ACC112 (cell line): ENCODE results near the gene NOC3L.

Experiments used
- H2AFZ ChIP-seq: fragments of 200-600 bp; sonication (generic); one replicate; pipeline ENCODE4 v1.6.0; 2017; ENCODE audit warnings: antibody characterized with exemption, low read length; ENCODE audit not compliant: unreplicated experiment
- H3K27ac ChIP-seq: fragments of 200-600 bp; sonication (generic); 2 replicates; pipeline ENCODE4 v1.5.1; 2014; ENCODE audit warnings: low read depth, mild to moderate bottlenecking, antibody characterized with exemption, low read length, moderate library complexity
- H3K27me3 ChIP-seq: fragments of 200-600 bp; sonication (generic); 2 replicates; pipeline ENCODE4 v1.6.1; 2014; ENCODE audit warnings: mild to moderate bottlenecking, antibody characterized with exemption, low read length, moderate library complexity, mixed read lengths; ENCODE audit not compliant: insufficient read depth
- H3K36me3 ChIP-seq: fragments of 200-600 bp; sonication (generic); 2 replicates; pipeline ENCODE4 v1.6.1; 2016; ENCODE audit warnings: mild to moderate bottlenecking, antibody characterized with exemption, low read length, moderate library complexity, mixed read lengths; ENCODE audit not compliant: insufficient read depth
- H3K4me1 ChIP-seq: fragments of 200-600 bp; sonication (generic); one replicate; pipeline ENCODE4 v1.6.1; 2016; ENCODE audit warnings: low read length, mixed read lengths; ENCODE audit not compliant: insufficient read depth, unreplicated experiment, control insufficient read depth
- H3K4me3 ChIP-seq: fragments of 200-600 bp; sonication (generic); 2 replicates; pipeline ENCODE4 v1.5.1; 2014; ENCODE audit warnings: mild to moderate bottlenecking, low read depth, low read length
- H3K79me2 ChIP-seq: fragments of 200-600 bp; sonication (generic); one replicate; pipeline ENCODE4 v1.6.0; 2016; ENCODE audit warnings: low read length; ENCODE audit not compliant: control insufficient read depth, unreplicated experiment, insufficient read depth

Gene NOC3L

GRCh38 chr10:94333051-94333450, 29.7 kb downstream of the NOC3L start:
- H3K27me3 ChIP-seq: no peaks in the 10 kb centered on the region
- H3K27ac ChIP-seq: no peak overlapping the region
- H2AFZ ChIP-seq: no peak overlapping the region
- H3K36me3 ChIP-seq: peaks cover 52% of the 10 kb centered on the region
- peaks cover 1% of the 10 kb centered on the region for H3K4me1 ChIP-seq
- H3K79me2 ChIP-seq: no peaks in the 10 kb centered on the region
- no peak overlapping the region for H3K4me3 ChIP-seq

DNA sequence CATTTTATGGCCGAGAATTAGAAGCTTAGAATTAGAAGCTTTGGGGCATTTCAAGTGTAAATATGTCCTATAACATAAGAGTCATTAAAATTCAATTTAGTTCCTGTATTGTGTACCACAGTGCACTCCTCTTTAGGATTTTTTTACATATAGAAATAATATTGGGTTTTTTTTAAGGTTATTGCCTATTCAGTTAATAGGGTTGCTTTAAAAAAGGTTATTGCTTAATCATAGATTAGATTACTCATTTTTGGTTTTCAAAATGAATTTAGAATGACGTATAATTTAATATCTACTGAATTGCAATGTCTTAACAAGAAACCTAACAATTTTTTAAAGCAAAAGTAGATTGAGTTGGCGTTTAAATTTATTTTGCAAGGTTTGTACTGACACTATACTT, 34.1 kb downstream of the NOC3L start:
- peaks cover 7% of the 10 kb centered on the region for H3K4me1 ChIP-seq
- no peak overlapping the region for H3K27ac ChIP-seq
- H3K4me3 ChIP-seq: no peak overlapping the region
- H2AFZ ChIP-seq: no peak overlapping the region
- H3K27me3 ChIP-seq: no peaks in the 10 kb centered on the region
- no peaks in the 10 kb centered on the region for H3K79me2 ChIP-seq
- H3K36me3 ChIP-seq: peaks cover 39% of the 10 kb centered on the region

DNA sequence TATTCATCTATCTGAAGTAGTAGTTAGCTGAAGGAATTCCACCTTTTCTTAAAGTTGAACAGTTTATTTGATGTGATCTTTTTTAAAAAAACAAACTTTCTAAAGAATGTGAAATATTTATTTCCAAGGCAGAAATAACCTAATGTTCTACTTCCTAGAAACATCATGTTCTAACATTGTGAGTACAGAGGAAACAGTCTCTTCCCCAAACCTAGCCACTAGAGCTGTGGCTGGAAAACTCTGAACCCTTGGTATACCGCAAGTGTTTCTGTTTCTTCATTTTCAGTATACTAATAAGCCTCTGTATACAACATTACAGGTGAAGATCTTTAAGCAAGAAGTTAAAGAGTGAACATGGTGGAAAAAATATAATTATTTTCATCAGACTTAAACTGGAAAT, 35.1 kb downstream of the NOC3L start:
- H3K4me1 ChIP-seq: peaks cover 7% of the 10 kb centered on the region
- H3K4me3 ChIP-seq: no peak overlapping the region
- no peak overlapping the region for H2AFZ ChIP-seq
- no peaks in the 10 kb centered on the region for H3K27me3 ChIP-seq
- peak overlapping the region; percentile 29 for H3K27ac ChIP-seq
- peaks cover 40% of the 10 kb centered on the region for H3K36me3 ChIP-seq
- no peaks in the 10 kb centered on the region for H3K79me2 ChIP-seq

DNA sequence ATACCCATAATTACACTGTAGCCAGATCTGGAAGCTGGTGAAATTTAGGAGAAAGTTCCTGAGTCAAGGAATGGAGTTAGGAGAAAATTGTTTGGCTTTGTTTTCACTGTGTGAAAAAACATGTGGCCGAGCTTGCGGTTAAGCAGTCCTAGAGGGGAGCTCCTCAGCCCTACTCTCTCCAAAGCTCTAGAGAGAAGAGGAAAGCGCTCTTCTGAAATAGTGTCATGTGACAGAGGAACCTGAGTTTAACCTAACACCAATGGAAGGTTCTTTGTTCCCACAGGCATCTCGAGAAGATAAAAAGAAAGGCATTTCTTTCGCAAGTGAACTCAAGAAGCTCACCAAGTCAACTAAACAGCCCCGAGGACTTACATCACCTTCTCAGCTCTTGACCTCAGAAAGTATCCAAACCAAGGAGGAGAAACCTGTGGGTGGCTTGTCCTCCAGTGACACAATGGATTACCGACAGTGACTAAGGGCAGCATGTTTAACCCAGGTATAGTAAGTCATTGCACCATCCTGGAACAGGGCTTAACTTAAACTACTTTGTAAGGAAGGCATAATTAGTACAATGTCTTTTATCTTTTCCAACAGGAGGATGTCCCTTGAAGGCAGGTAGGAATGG, 38.0 kb downstream of the NOC3L start:
- H3K27me3 ChIP-seq: no peaks in the 10 kb centered on the region
- no peaks in the 10 kb centered on the region for H3K79me2 ChIP-seq
- no peak overlapping the region for H3K27ac ChIP-seq
- no peak overlapping the region for H2AFZ ChIP-seq
- H3K4me3 ChIP-seq: no peak overlapping the region
- peaks cover 7% of the 10 kb centered on the region for H3K4me1 ChIP-seq
- peaks cover 31% of the 10 kb centered on the region for H3K36me3 ChIP-seq

GRCh38 chr10:94320285-94320914, 42.3 kb downstream of the NOC3L start:
- no peaks in the 10 kb centered on the region for H3K27me3 ChIP-seq
- H3K36me3 ChIP-seq: peaks cover 14% of the 10 kb centered on the region; the same call in 1 of the 2 replicates
- H2AFZ ChIP-seq: no peak overlapping the region
- H3K4me3 ChIP-seq: no peak overlapping the region
- H3K4me1 ChIP-seq: peaks cover 12% of the 10 kb centered on the region
- H3K79me2 ChIP-seq: no peaks in the 10 kb centered on the region
- H3K27ac ChIP-seq: no peak overlapping the region

GRCh38 chr10:94316560-94316959, 46.2 kb downstream of the NOC3L start:
- Histone ChIP-seq H3K4me1 (peaks cover 12% of the 10 kb centered on the region), H3K27ac (peak overlapping the region; percentile 86), H3K4me3 (no peak overlapping the region), H3K27me3 (no peaks in the 10 kb centered on the region), H3K79me2 (no peaks in the 10 kb centered on the region), H3K36me3 (peaks cover 3% of the 10 kb centered on the region; the same call in 1 of the 2 replicates), H2AFZ (no peak overlapping the region)

DNA sequence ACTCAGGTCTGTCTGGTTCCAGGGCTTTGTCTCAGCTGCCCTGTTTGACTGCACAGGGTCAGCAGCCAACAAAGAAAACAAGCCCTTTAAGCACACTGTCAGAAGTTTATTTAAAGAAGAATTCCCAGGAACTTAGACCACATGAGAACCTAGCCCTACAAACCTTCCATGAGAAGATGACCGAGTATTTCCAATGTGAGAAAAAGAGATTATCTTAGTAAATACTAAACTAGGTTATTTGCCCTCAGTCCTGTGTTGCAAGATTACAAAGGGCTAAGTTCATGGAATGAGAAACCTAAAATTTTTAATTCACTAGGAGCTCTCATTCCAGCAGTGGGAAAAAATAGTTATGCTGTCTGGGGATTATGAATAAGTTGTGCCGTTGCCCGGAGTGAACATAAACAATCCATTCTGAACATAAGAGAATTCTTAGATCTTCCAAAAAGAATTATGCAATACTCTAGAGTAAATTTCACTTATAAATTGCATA, 46.7 kb downstream of the NOC3L start:
- Histone ChIP-seq H3K4me1 (peaks cover 12% of the 10 kb centered on the region), H3K27ac (peak overlapping the region; percentile 86), H2AFZ (no peak overlapping the region), H3K36me3 (peaks cover 2% of the 10 kb centered on the region; the same call in 1 of the 2 replicates), H3K4me3 (no peak overlapping the region), H3K79me2 (no peaks in the 10 kb centered on the region), H3K27me3 (no peaks in the 10 kb centered on the region)

DNA sequence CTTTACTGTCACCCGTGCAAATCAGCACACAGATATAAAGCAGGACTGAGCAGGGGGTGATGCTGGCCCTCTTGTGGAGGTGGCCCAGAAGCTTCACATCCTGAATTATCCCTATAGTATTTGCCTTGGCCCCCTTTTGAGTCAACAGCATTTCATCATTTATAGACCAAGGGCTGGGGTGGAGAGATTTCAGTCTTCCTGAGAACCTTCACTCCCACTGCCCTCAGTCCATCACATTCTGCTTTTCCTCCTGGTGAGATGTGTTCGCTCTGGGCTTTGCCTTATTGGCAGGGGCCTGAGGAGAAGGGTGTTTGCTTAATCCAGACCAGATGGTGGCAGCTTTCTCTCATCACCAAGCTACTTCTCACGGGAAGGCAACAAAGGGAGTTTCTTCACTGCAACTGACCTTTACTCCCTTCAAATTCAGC, 47.7 kb downstream of the NOC3L start:
- H2AFZ ChIP-seq: no peak overlapping the region
- peaks cover 12% of the 10 kb centered on the region for H3K4me1 ChIP-seq
- peak overlapping the region; percentile 86 for H3K27ac ChIP-seq
- H3K27me3 ChIP-seq: no peaks in the 10 kb centered on the region
- 0 out of 2 replicates have a peak, but pooled peaks cover 6% of the 10 kb centered on the region for H3K36me3 ChIP-seq
- no peak overlapping the region for H3K4me3 ChIP-seq
- no peaks in the 10 kb centered on the region for H3K79me2 ChIP-seq

- Histone ChIP-seq H3K4me1 (peaks cover 11% of the 10 kb centered on the region), H2AFZ (no peak overlapping the region), H3K27ac (no peak overlapping the region), H3K27me3 (no peaks in the 10 kb centered on the region), H3K36me3 (0 out of 2 replicates have a peak, but pooled peaks cover 6% of the 10 kb centered on the region), H3K79me2 (no peaks in the 10 kb centered on the region), H3K4me3 (no peak overlapping the region)
These were observed 52.4 kb downstream of the NOC3L start for GRCh38 chr10:94310369-94310768.

- no peaks in the 10 kb centered on the region for H3K79me2 ChIP-seq
- 0 out of 2 replicates have a peak, but pooled peaks cover 6% of the 10 kb centered on the region for H3K36me3 ChIP-seq
- H3K27me3 ChIP-seq: no peaks in the 10 kb centered on the region
- H3K4me1 ChIP-seq: peaks cover 11% of the 10 kb centered on the region
- H3K27ac ChIP-seq: no peak overlapping the region
- no peak overlapping the region for H2AFZ ChIP-seq
- H3K4me3 ChIP-seq: no peak overlapping the region
These were observed 53.9 kb downstream of the NOC3L start for GRCh38 chr10:94308866-94309265.
